ENCODE data around the gene SNIP1.

- no peak for TF ChIP-seq SPI1 (IDR thresholded peaks at IDR 0.05; ENCODE audit: borderline replicate concordance, low read depth)
- TF ChIP-seq CTCF (IDR thresholded peaks at IDR 0.05; ENCODE audit: insufficient read depth, low read length): no peak
- no peak for TF ChIP-seq POLR2AphosphoS5 (IDR thresholded peaks at IDR 0.05; ENCODE audit: low read depth)
Observed at GRCh38 chr1:37588939-37589338, 34.8 kb upstream of the SNIP1 start.

Data from HL-60 (cell line).